Natural killer cell (primary cell): ENCODE measurements around the gene RTKN2. TPM values are rescaled to one million over a fixed set of nuclear protein-coding genes. Genes with fewer than 3 reads are reported as not detected.
"Not testable (repeated sequence)": the region's sequence is repeated elsewhere in the genome, so short reads cannot be mapped to it uniquely, and the experiment has no call there.

Experiments used
- ATAC-seq, 3 donors: fragments of 150-1000 bp in 2 of 3; fragments of 200-7000 bp in 1 of 3; cut with Tn5 transposase; 1 replicate in 1 of 3; 2 replicates in 2 of 3; pipeline ENCODE4 v1.10.0; 2021; ENCODE audit warnings: mild to moderate bottlenecking in 2 of 3, moderate library complexity in 2 of 3
- DNase-seq, 2 donors: peaks; one replicate each; pipeline versions ENCODE4 v3.0.0 to v3.0.0-alpha.2; 2013 to 2021; ENCODE audit warnings: mixed read lengths in 1 of 2
- H3K27ac ChIP-seq: one replicate; pipeline ENCODE4 v1.5.1; 2013; ENCODE audit warnings: mild to moderate bottlenecking, low read length
- H3K27me3 ChIP-seq: one replicate; pipeline ENCODE4 v1.6.1; 2013; ENCODE audit warnings: low read length; ENCODE audit not compliant: control insufficient read depth, insufficient read depth
- H3K36me3 ChIP-seq: one replicate; pipeline ENCODE4 v1.6.1; 2013; ENCODE audit warnings: low read length; ENCODE audit not compliant: control insufficient read depth, insufficient read depth
- H3K4me1 ChIP-seq: one replicate; pipeline ENCODE4 v1.6.1; 2013; ENCODE audit warnings: low read length; ENCODE audit not compliant: control insufficient read depth, insufficient read depth
- H3K4me3 ChIP-seq: one replicate; pipeline ENCODE4 v1.5.1; 2013; ENCODE audit warnings: low read length
- H3K9me3 ChIP-seq: one replicate; pipeline ENCODE4 v1.6.1; 2013; ENCODE audit warnings: low read length; ENCODE audit not compliant: control insufficient read depth, insufficient read depth
- H3K27ac Mint-ChIP-seq, 2 donors: one replicate each; pipeline ENCODE4 v1.8.0; 2022; ENCODE audit warnings: mild to moderate bottlenecking in 2 of 2, mixed read lengths in 2 of 2, moderate library complexity in 1 of 2
- H3K27me3 Mint-ChIP-seq, 2 donors: one replicate each; pipeline ENCODE4 v1.8.0; 2022; ENCODE audit warnings: low read depth in 2 of 2, mixed read lengths in 2 of 2
- H3K36me3 Mint-ChIP-seq: one replicate; pipeline ENCODE4 v1.8.0; 2022; ENCODE audit warnings: mixed read lengths
- H3K4me1 Mint-ChIP-seq, 2 donors: one replicate each; pipeline ENCODE4 v1.8.0; 2022; ENCODE audit warnings: mixed read lengths in 2 of 2
- H3K4me3 Mint-ChIP-seq: one replicate; pipeline ENCODE4 v1.8.0; 2022; ENCODE audit warnings: mild to moderate bottlenecking, moderate library complexity, mixed read lengths
- H3K9me3 Mint-ChIP-seq, 2 donors: one replicate each; pipeline ENCODE4 v1.8.0; 2022; ENCODE audit warnings: mixed read lengths in 2 of 2
- WGBS: methylation state at CpG from one replicate; pipeline ENCODE4 v1.1.7; 2013; ENCODE audit warnings: missing lambda C conversion rate; ENCODE audit not compliant: insufficient coverage; 5-methylcytosine and 5-hydroxymethylcytosine counted together
- intact Hi-C: fragments of 100-400 bp; cut with micrococcal nuclease; formaldehyde crosslinking; loops from one replicate; pipeline ENCODE4 v1.14.2; 2022
- total RNA-seq, 4 donors: library from RNA; stranded (reverse); fragments of 120-200 nt in 1 of 4; gene quantifications; one replicate each; pipeline versions ENCODE4 v1.2.3 to v1.2.4, GENCODE V29; 2013 to 2022
- TF ChIP-seq, protein P1 (sequence below): fragments of 200-600 bp; IDR thresholded peaks from one replicate; pipeline ENCODE4 v1.8.0; 2022; ENCODE audit warnings: antibody characterized with exemption

The RTKN2 gene
- total RNA-seq, 3 donors from 2014 or later (not counting 1 experiment from before 2014, with no cell fraction given) = 0.31 to 0.61 (median 0.33) TPM

- no peaks in the 10 kb centered on the region for H3K36me3 ChIP-seq
- Mint-ChIP-seq H3K4me1 (no peaks in the 10 kb centered on the region), H3K36me3 (no peaks in the 10 kb centered on the region), H3K4me3 (no peak overlapping the region), H3K27me3 (peaks cover 10 to 15% of the 10 kb centered on the region in 2 donors), H3K27ac (no peak overlapping the region), H3K9me3 (no peaks in the 10 kb centered on the region)
- no peak overlapping the region for H3K4me3 ChIP-seq
- no peak overlapping the region for H3K27ac ChIP-seq
- DNase-seq (no peak), ATAC-seq (no peak)
- H3K27me3 ChIP-seq = peaks cover 3% of the 10 kb centered on the region
- TF ChIP-seq, protein P1, sequence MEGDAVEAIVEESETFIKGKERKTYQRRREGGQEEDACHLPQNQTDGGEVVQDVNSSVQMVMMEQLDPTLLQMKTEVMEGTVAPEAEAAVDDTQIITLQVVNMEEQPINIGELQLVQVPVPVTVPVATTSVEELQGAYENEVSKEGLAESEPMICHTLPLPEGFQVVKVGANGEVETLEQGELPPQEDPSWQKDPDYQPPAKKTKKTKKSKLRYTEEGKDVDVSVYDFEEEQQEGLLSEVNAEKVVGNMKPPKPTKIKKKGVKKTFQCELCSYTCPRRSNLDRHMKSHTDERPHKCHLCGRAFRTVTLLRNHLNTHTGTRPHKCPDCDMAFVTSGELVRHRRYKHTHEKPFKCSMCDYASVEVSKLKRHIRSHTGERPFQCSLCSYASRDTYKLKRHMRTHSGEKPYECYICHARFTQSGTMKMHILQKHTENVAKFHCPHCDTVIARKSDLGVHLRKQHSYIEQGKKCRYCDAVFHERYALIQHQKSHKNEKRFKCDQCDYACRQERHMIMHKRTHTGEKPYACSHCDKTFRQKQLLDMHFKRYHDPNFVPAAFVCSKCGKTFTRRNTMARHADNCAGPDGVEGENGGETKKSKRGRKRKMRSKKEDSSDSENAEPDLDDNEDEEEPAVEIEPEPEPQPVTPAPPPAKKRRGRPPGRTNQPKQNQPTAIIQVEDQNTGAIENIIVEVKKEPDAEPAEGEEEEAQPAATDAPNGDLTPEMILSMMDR = no peak
- intact Hi-C loops = no loop called here
- H3K4me1 ChIP-seq = no peaks in the 10 kb centered on the region
- no peaks in the 10 kb centered on the region for H3K9me3 ChIP-seq
These were observed 15.6 kb upstream of the RTKN2 start for GRCh38 chr10:62284221-62284620.

- H3K36me3 Mint-ChIP-seq, H3K27ac Mint-ChIP-seq, intact Hi-C loops, ATAC-seq, H3K36me3 ChIP-seq, H3K4me3 Mint-ChIP-seq, H3K27me3 ChIP-seq, H3K27ac ChIP-seq, H3K4me1 ChIP-seq, H3K9me3 ChIP-seq, H3K9me3 Mint-ChIP-seq, DNase-seq, H3K4me1 Mint-ChIP-seq, H3K4me3 ChIP-seq: not testable (repeated sequence)
- H3K27me3 Mint-ChIP-seq = peaks cover 6 to 21% of the 10 kb centered on the region in 2 donors
- 97% methylated on average over 24 of the region's 24 CpGs for WGBS
These were observed 12.7 kb upstream of the RTKN2 start for GRCh38 chr10:62281348-62281747.

GRCh38 chr10:62280392-62280791 is 11.7 kb upstream of the RTKN2 start:
- H3K36me3 Mint-ChIP-seq, H3K27ac Mint-ChIP-seq, H3K4me1 ChIP-seq, H3K9me3 Mint-ChIP-seq, H3K36me3 ChIP-seq, ATAC-seq, DNase-seq, H3K27me3 ChIP-seq, H3K4me1 Mint-ChIP-seq, H3K4me3 Mint-ChIP-seq, intact Hi-C loops, H3K9me3 ChIP-seq, H3K27ac ChIP-seq, H3K4me3 ChIP-seq: not testable (repeated sequence)
- WGBS = 96% methylated on average over 22 of the region's 28 CpGs
- peaks cover 4 to 28% of the 10 kb centered on the region in 2 donors for H3K27me3 Mint-ChIP-seq

DNA sequence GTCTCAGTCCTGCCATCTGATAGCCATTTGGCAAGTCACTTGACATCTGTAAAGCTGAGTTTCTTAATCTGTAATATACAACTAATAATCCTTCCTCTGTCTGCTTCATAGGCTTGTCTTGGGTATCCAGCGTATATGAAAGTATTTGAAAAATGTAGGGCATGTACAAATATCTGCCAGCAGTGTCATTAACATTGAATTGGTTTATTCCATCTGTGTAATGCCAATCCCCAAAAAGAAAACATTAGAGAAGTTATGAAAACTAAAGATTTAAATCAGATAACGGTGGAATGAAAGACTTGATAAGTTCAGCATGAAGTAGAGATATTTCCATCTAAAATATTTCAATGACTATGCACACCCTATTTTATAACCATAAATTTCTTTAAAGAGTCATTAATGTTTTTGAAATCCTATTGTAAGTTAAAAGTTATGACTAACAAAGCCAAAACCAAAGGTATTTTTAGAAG is 9.8 kb upstream of the RTKN2 start:
- no peaks in the 10 kb centered on the region for H3K9me3 ChIP-seq
- WGBS = no CpG with 5 or more reads among the region's 2 CpGs
- TF ChIP-seq, protein P1 = no peak
- Mint-ChIP-seq H3K27ac (no peak overlapping the region), H3K36me3 (no peaks in the 10 kb centered on the region), H3K9me3 (no peaks in the 10 kb centered on the region), H3K4me3 (no peak overlapping the region), H3K27me3 (peaks cover 6 to 28% of the 10 kb centered on the region in 2 donors), H3K4me1 (no peaks in the 10 kb centered on the region)
- no peak for DNase-seq
- no peaks in the 10 kb centered on the region for H3K36me3 ChIP-seq
- H3K27me3 ChIP-seq = no peaks in the 10 kb centered on the region
- H3K4me3 ChIP-seq = no peak overlapping the region
- H3K4me1 ChIP-seq = no peaks in the 10 kb centered on the region
- intact Hi-C loops = no loop called here
- H3K27ac ChIP-seq = no peak overlapping the region
- no peak for ATAC-seq
